K562 (cell line): ENCODE data around the gene ZBP1. TPM values are rescaled to one million over a fixed set of nuclear protein-coding genes. Genes with fewer than 3 reads are reported as not detected.

Experiments used
- ATAC-seq: fragments of 200-7000 bp; cut with Tn5 transposase; 3 replicates; pipeline ENCODE4 v1.9.1; 2020; ENCODE audit warnings: moderate library complexity
- BruUV-seq: library from RNA; stranded (reverse); fragments of 400-500 nt; replicated peaks from 2 replicates; lab custom pipeline; 2021; lab: Mats Ljungman, UMichigan
- CTCF ChIA-PET: fragments of 300-600 bp; formaldehyde crosslinking; extraction: SDS; loops from one replicate; lab custom pipeline; 2021; ENCODE audit warnings: low intra/inter-chr PET ratio; lab: Yijun Ruan, JAX
- POLR2A ChIA-PET: fragments of 300-600, 350-650 bp; sonication (Branson Sonifier 250); formaldehyde crosslinking; extraction: SDS; loops from one replicate; lab custom pipeline; 2021; ENCODE audit warnings: antibody characterized with exemption, inconsistent platforms; lab: Yijun Ruan, JAX
- DNase-seq, 4 experiments: peaks; one replicate each; pipeline versions ENCODE4 v3.0.0 to v3.0.0-alpha.2; 2011 to 2018; ENCODE audit warnings: low spot score in 3 of 4, mixed read lengths in 3 of 4; ENCODE audit errors: extremely low read depth in 1 of 4
- FAIRE-seq: peaks from 2 replicates; lab custom pipeline; 2011; peaks lifted over from hg19 to GRCh38; lab: Jason Lieb, UNC
- H2AFZ ChIP-seq: 2 replicates; pipeline ENCODE4 v1.6.0; 2011; ENCODE audit warnings: low read depth, low read length, control low read depth, inconsistent platforms
- H3K27ac ChIP-seq: fragments of 200-600 bp; 3 replicates; pipeline ENCODE4 v1.8.0; 2011; ENCODE audit warnings: low read depth, mild to moderate bottlenecking, control low read depth, inconsistent platforms, low read length, moderate library complexity, mixed read lengths; ENCODE audit errors: extremely low read depth
- H3K27me3 ChIP-seq, 2 experiments: fragments of 300-600 bp in 1 of 2; 2 replicates in 1 of 2; 3 replicates in 1 of 2; pipeline versions ENCODE4 v1.6.0 to v1.8.0; 2011; ENCODE audit warnings: inconsistent platforms in 2 of 2, low read length in 2 of 2, mild to moderate bottlenecking in 1 of 2, mixed read lengths in 1 of 2, moderate library complexity in 1 of 2; ENCODE audit not compliant: control insufficient read depth in 2 of 2, insufficient read depth in 2 of 2
- H3K36me3 ChIP-seq: fragments of 300-600 bp; 3 replicates; pipeline ENCODE4 v1.8.0; 2011; ENCODE audit warnings: mild to moderate bottlenecking, low read length, inconsistent platforms; ENCODE audit not compliant: control insufficient read depth, insufficient read depth
- H3K4me1 ChIP-seq, 2 experiments: fragments of 200-600 bp in 1 of 2; replicated peaks in 1 of 2; 2 replicates in 1 of 2; 3 replicates in 1 of 2; pipeline versions ENCODE4 v1.5.1 to v1.8.0; 2011; ENCODE audit warnings: inconsistent platforms in 2 of 2, low read length in 2 of 2, mild to moderate bottlenecking in 1 of 2, mixed read lengths in 1 of 2, moderate library complexity in 1 of 2; ENCODE audit not compliant: control insufficient read depth in 2 of 2, insufficient read depth in 2 of 2
- H3K4me2 ChIP-seq: 2 replicates; pipeline ENCODE4 v1.6.1; 2011; ENCODE audit warnings: low read length, control low read depth, inconsistent platforms, mixed read lengths; ENCODE audit not compliant: insufficient read depth
- H3K4me3 ChIP-seq: fragments of 200-600 bp; sonication (generic), shearing (Covaris generic); 2 replicates; pipeline ENCODE4 v1.5.1; 2016; ENCODE audit warnings: control low read depth, inconsistent platforms
- H3K79me2 ChIP-seq: fragments of 200-600 bp; 3 replicates; pipeline ENCODE4 v1.8.0; 2011; ENCODE audit warnings: low read length, inconsistent platforms; ENCODE audit not compliant: control insufficient read depth, insufficient read depth
- H3K9ac ChIP-seq, 2 experiments: 2 replicates each; pipeline versions ENCODE4 v1.6.0 to v1.6.1; 2011; ENCODE audit warnings: low read depth in 2 of 2, low read length in 2 of 2, control low read depth in 1 of 2, inconsistent platforms in 1 of 2, mild to moderate bottlenecking in 1 of 2, mixed read lengths in 1 of 2; ENCODE audit not compliant: insufficient read depth in 1 of 2
- H3K9me1 ChIP-seq: one replicate; pipeline ENCODE4 v1.6.0; 2011; ENCODE audit warnings: inconsistent platforms, mild to moderate bottlenecking, low read length, moderate library complexity; ENCODE audit not compliant: control insufficient read depth, insufficient read depth
- H3K9me3 ChIP-seq: replicated peaks from 2 replicates; pipeline ENCODE4 v1.5.1; 2011; ENCODE audit warnings: low read depth, low read length, inconsistent platforms; ENCODE audit not compliant: control insufficient read depth, insufficient read depth
- H4K20me1 ChIP-seq: replicated peaks from 2 replicates; pipeline ENCODE4 v1.6.1; 2011; ENCODE audit warnings: low read length, inconsistent platforms, mixed read lengths; ENCODE audit not compliant: control insufficient read depth, insufficient read depth
- BCLAF1 ChIP-seq, 2 experiments: fragments of 450-650 bp in 1 of 2; IDR thresholded peaks; 2 replicates each; pipeline ENCODE4 v1.6.1; 2011 to 2017; ENCODE audit warnings: low read depth in 2 of 2, antibody characterized with exemption in 1 of 2, borderline replicate concordance in 1 of 2, low read length in 1 of 2, mild to moderate bottlenecking in 1 of 2, mixed read lengths in 1 of 2; ENCODE audit not compliant: control insufficient read depth in 1 of 2
- CXXC5 ChIP-seq: fragments of 250-450 bp; sonication (Bioruptor Pico); IDR thresholded peaks from 2 replicates; pipeline ENCODE4 v1.8.0; 2022; ENCODE audit warnings: inconsistent platforms, mild to moderate bottlenecking, moderate library complexity
- E2F4 ChIP-seq: sonication (generic); formaldehyde crosslinking; IDR thresholded peaks from 2 replicates; pipeline ENCODE4 v1.8.0; 2022; ENCODE audit warnings: mild to moderate bottlenecking, low read depth, missing genetic modification reagents
- MEIS2 ChIP-seq: fragments of 450-650 bp; IDR thresholded peaks from 2 replicates; pipeline ENCODE4 v1.6.1; 2014; ENCODE audit warnings: mild to moderate bottlenecking; ENCODE audit not compliant: partially characterized antibody
- PKNOX1 ChIP-seq: fragments of 450-650 bp; IDR thresholded peaks from 2 replicates; pipeline ENCODE4 v1.6.1; 2016
- TEAD4 ChIP-seq, 2 experiments: sonication (generic) in 1 of 2; formaldehyde crosslinking in 1 of 2; IDR thresholded peaks; 2 replicates each; pipeline versions ENCODE4 v1.6.1 to v1.8.0; 2012 to 2022; ENCODE audit warnings: borderline replicate concordance in 1 of 2, inconsistent platforms in 1 of 2, low read length in 1 of 2, mild to moderate bottlenecking in 1 of 2, missing genetic modification reagents in 1 of 2
- ZNF23 ChIP-seq: fragments of 250-450 bp; sonication (Bioruptor Pico); IDR thresholded peaks from 2 replicates; pipeline ENCODE4 v1.4.0; 2020; ENCODE audit warnings: mild to moderate bottlenecking
- ZNF584 ChIP-seq: fragments of 200-800 bp; sonication (Bioruptor generic); IDR thresholded peaks from 2 replicates; pipeline ENCODE4 v1.6.1; 2016; ENCODE audit warnings: low read depth, mild to moderate bottlenecking, missing genetic modification characterization, missing compliant biosample characterization
- WGBS: fragments of 100-300 bp; shearing (Covaris generic); methylation state at CpG from one replicate; pipeline ENCODE4 v1.1.6; 2016; ENCODE audit warnings: low coverage, mixed read lengths; ENCODE audit not compliant: insufficient coverage; ENCODE audit errors: missing lambda C conversion rate; 5-methylcytosine and 5-hydroxymethylcytosine counted together
- in situ Hi-C: fragments of 300-500 bp; cut with MboI; formaldehyde crosslinking; loops from 4 replicates; pipeline ENCODE4 v1.15.0; 2018; ENCODE audit warnings: inconsistent platforms, mixed read lengths
- intact Hi-C: fragments of 100-400 bp; cut with micrococcal nuclease; formaldehyde crosslinking; loops from 2 replicates; pipeline ENCODE4 v1.14.2; 2022
- polyA plus RNA-seq, 8 experiments: library from polyadenylated mRNA; depleted of rRNA in 4 of 8; stranded (reverse) in 5 of 8; unstranded in 3 of 8; fragments of >200 nt; fragmentation: Nextera tagmentation in 2 of 8; fragmentation: Illumina TruSeq in 1 of 8; extraction: Ambion mirVana in 2 of 8; extraction: Trizol in 1 of 8; gene quantifications; 2 replicates each; pipeline versions ENCODE4 v1.2.1 to v1.2.3, GENCODE V29; 2011 to 2014; ENCODE audit warnings: inconsistent platforms in 1 of 8, missing spikeins in 1 of 8
- total RNA-seq, 7 experiments: library from RNA; depleted of rRNA in 6 of 7; stranded (reverse); fragments of >200 nt in 6 of 7; fragmentation: Illumina TruSeq in 2 of 7; extraction: Trizol in 2 of 7; gene quantifications; 2 replicates each; pipeline versions ENCODE4 v1.2.1 to v1.2.3, GENCODE V29; 2011 to 2021; ENCODE audit warnings: low replicate concordance in 1 of 7

The ZBP1 gene
- total and polyA plus RNA-seq, 9 of the 15 experiments (the other 6 are each of a cell fraction or from before 2014, with no cell fraction given) = not detected

GRCh38 chr20:57580478-57581201 is 39.6 kb downstream of the ZBP1 start (continued):
- TF ChIP-seq ZNF23 (CRISPR knock-in tag) = no peak

GRCh38 chr20:57579898-57580447 is 40.3 kb downstream of the ZBP1 start:
- no peak for ATAC-seq
- Histone ChIP-seq H3K4me3 (no peak overlapping the region), H2AFZ (no peak overlapping the region), H3K27ac (no peak overlapping the region), H3K79me2 (no peaks in the 10 kb centered on the region), H3K9ac (no peak overlapping the region), H3K9me1 (no peaks in the 10 kb centered on the region), H3K27me3 (peaks cover 22 to 63% of the 10 kb centered on the region in 2 experiments; a peak in 4 of 5 replicates), H3K4me1 (peaks cover 32 to 49% of the 10 kb centered on the region in 2 experiments), H3K4me2 (peak overlapping the region; percentile 52; the same call in 1 of the 2 replicates), H3K36me3 (no peaks in the 10 kb centered on the region), H4K20me1 (no peaks in the 10 kb centered on the region), H3K9me3 (no peaks in the 10 kb centered on the region)
- intact Hi-C loops = no loop called here
- in situ Hi-C loops = no loop called here
- BruUV-seq = no TSS peak
- peak in 1 of 4 experiments; percentile 31 for DNase-seq
- ChIA-PET CTCF (no interaction called here), POLR2A (interaction anchor here (0.6 to 1.2 kb wide), 2 partner anchors 16 to 32 kb away, joined by 3 to 5 read pairs; no protein-coding TSS in a partner anchor)
- 2% methylated on average over 21 of the region's 21 CpGs for WGBS
- FAIRE-seq = no peak
- no peak for TF ChIP-seq E2F4 (CRISPR knock-in tag)
- no peak for TF ChIP-seq BCLAF1 (IDR thresholded peaks at IDR 0.05; ENCODE audit: borderline replicate concordance in 1 of 2, control insufficient read depth in 1 of 2, low read depth in 2 of 2, low read length in 1 of 2)
- no peak for TF ChIP-seq TEAD4 (IDR thresholded peaks at IDR 0.05; ENCODE audit: low read length)
- no peak for TF ChIP-seq TEAD4 (CRISPR knock-in tag; IDR thresholded peaks at IDR 0.05; ENCODE audit: borderline replicate concordance)
- TF ChIP-seq ZNF584 (CRISPR knock-in tag) = no peak
- TF ChIP-seq CXXC5 = 0 out of 2 replicates have a peak, but pooled peaks have one; percentile 12
- TF ChIP-seq MEIS2 = peak; percentile 96
- TF ChIP-seq PKNOX1 = peak; percentile 85
